Hepatic stellate cell (primary cell): ENCODE data around the gene LPGAT1.
"Not testable (repeated sequence)": the region's sequence is repeated elsewhere in the genome, so short reads cannot be mapped to it uniquely, and the experiment has no call there.

ENCODE experiments used
- DNase-seq: peaks from one replicate; pipeline ENCODE4 v3.0.0; 2011; ENCODE audit warnings: low spot score

LPGAT1 gene

DNA sequence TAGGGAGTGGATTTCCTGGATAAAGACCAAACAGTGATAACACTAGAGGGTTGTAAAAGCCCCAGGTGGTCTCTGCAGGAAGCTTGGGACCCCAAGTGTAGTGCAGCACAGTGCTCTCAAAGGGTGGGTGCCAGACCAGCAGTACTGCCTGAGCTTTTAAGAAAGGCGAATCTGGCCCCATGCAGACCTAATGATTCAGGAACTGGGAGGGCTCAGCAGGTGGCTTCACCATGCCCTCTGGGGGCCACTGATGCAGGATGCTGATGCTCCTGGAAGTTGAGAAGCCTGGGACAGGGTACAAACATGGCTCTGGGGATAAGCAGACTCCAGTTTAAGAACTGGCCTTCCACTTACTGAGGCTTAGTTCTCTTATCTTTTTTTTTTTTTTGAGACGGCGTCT, 126.0 kb downstream of the LPGAT1 start:
- no peak for DNase-seq

DNA sequence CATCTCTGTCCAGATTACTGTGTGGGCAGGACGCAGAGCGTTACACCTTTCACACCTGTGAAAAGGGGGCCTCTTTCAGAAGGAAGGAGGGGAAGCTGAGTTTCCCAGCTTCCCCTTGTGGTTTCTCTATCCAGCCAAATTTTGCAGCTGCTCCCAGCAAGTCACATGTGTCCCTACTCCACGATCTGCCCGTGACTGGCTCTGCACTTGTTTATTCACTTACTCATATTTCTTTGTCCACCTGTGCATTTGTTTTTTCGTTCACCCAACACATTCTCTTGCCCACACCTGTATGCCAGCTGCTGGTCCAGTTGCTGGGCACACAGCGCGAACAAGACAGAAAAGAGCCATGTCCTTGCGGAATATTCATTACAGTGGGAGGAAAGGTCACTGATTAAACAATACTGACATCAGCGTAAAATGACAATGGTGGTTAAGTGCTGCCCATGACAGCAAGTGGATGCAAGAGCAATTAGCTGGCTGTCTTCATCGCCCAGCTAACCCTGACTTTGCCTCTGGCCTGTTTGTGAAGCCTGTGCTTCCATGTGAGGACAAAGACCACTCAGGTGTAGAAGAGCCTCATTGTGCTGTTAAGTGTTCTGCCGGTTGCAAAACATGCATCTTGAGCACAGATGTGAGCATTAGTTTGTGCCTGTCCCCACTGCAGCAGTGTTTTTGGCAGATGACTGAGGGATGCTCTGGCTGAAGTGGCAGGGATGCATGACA, 126.6 kb downstream of the LPGAT1 start:
- no peak for DNase-seq

DNA sequence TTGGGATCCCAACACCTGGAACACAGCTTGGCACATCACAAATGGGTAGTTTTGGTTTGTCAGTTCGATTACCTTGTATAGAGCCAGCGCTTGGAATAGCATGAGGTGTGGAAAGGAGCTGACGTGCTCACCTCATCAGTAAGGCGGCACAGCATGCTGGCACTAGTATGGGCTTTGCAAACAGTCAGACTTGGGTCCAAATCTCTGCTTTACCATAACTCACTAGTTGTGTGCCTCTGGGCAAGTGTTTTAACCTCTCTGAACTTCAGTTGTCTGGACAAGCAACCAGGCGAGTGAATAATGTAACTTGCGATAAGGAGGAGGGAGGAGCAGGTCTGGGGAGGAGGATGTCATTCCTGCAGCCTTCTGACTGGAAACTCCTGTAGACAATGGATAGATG, 128.8 kb downstream of the LPGAT1 start:
- DNase-seq = no peak

GRCh38 chr1:211699059-211699458, 131.5 kb downstream of the LPGAT1 start:
- no peak for DNase-seq

DNA sequence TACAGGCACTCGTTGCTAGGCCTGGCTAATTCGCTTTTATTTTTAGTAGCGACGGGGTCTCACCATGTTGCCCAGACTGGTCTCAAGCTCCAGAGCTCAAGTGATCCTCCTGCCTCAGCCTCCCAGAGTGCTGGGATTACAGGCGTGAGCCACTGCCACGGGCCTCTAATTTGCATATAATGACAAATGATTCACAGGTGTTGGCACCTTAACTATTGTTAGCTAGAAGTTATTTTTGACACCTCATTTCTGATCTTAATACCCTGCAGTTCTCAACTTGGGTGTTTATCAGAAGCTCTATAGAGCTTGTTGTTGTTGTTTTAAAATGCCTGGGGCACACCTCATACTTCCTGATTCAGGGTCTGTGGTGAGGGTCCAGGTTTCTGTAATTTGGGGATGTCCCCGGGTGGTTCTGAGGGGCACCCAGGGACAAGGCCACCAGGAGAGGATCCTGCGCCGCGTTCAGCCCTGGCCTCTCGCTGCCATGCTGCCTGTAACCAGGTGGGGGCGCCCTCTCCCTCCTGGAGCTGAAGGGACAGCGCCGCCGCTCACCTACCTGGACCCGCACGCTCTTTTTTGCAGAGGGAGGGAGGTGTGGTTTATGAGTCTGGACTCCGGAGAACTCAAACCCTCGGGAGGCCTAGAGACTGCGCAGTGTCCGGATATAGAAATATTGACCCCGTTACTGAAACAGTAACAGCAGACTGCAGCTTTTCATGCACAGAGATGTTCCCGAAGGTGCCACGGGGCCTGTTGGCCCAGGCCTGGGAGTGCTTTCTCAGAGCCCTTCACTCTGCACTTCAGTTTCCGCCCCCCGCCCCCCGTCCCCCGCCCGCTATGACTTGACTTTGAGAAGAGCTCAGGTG, 132.2 kb downstream of the LPGAT1 start:
- peak; percentile 70 for DNase-seq

- DNase-seq = no peak
Measured at GRCh38 chr1:211697356-211697755, 133.2 kb downstream of the LPGAT1 start.

DNA sequence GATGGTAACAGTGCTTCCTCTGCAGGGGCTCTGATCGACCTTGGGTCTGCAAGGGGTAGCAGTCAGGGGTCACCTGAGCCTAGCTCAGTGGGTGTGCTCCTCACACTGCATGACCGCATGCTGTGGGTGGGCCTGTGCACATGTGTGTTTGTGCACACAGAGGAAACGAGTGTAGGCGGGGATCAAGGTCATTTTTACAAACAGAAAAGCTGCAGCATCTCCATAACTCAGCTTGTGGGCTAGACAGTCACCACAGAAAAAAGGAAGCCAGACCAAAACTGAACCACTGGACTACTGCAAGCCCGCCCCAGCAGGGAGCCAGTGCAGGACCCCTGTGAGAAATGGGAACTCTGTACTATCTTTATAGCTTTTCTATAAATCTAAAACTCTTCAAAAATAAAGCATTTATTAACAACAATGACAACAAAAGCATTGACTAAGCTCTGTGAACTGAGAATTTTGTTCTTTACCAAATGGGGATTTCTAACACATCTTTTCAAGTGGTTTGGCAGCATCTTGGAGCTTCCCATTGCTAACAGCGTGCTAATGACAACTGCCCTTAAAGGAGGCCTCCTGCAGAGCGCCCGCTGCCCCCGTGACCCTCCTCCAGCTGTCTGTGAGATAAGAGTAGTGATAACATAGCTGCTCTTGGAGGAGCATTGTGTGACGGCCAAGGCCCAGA, 135.3 kb downstream of the LPGAT1 start:
- no peak for DNase-seq

GRCh38 chr1:211693911-211694310, 136.7 kb downstream of the LPGAT1 start:
- not testable (repeated sequence) for DNase-seq
